GM23338 (cell line): ENCODE results near the gene LLGL1. TPM values are rescaled to one million over a fixed set of nuclear protein-coding genes. Genes with fewer than 3 reads are reported as not detected.
A peak's percentile ranks its signal among the peaks of the same experiment; 100 is the strongest.

Experiments
- ATAC-seq: fragments of 200-7000 bp; cut with Tn5 transposase; 3 replicates; pipeline ENCODE4 v1.9.1; 2020
- DNase-seq: peaks from one replicate; pipeline ENCODE4 v3.0.0-alpha.2; 2015; ENCODE audit warnings: low spot score
- H2AFZ ChIP-seq: fragments of 200-600 bp; sonication (generic); 2 replicates; pipeline ENCODE4 v1.8.0; 2016; ENCODE audit warnings: antibody characterized with exemption, mild to moderate bottlenecking, moderate library complexity
- H3F3A ChIP-seq: fragments of 200-600 bp; sonication (generic); replicated peaks from 2 replicates; pipeline ENCODE4 v1.8.0; 2017; ENCODE audit warnings: antibody characterized with exemption, mixed run types, low read depth
- H3K27ac ChIP-seq: fragments of 200-600 bp; sonication (generic); 2 replicates; pipeline ENCODE4 v1.6.1; 2016; ENCODE audit warnings: low read depth
- H3K27me3 ChIP-seq: fragments of 200-600 bp; sonication (generic); 2 replicates; pipeline ENCODE4 v1.8.0; 2016; ENCODE audit warnings: mild to moderate bottlenecking, mixed run types, moderate library complexity; ENCODE audit not compliant: insufficient read depth
- H3K36me3 ChIP-seq: fragments of 200-600 bp; sonication (generic); 2 replicates; pipeline ENCODE4 v1.8.0; 2016; ENCODE audit warnings: mild to moderate bottlenecking; ENCODE audit not compliant: insufficient read depth
- H3K4me1 ChIP-seq: fragments of 200-600 bp; sonication (generic); 2 replicates; pipeline ENCODE4 v1.8.0; 2016; ENCODE audit warnings: mild to moderate bottlenecking, moderate library complexity; ENCODE audit not compliant: insufficient read depth
- H3K4me2 ChIP-seq: fragments of 200-600 bp; sonication (generic); 2 replicates; pipeline ENCODE4 v1.7.1; 2017; ENCODE audit warnings: mixed run types
- H3K4me3 ChIP-seq: fragments of 200-600 bp; sonication (generic); 2 replicates; pipeline ENCODE4 v1.6.1; 2016; ENCODE audit warnings: mixed run types
- H3K79me2 ChIP-seq: fragments of 200-600 bp; sonication (generic); replicated peaks from 2 replicates; pipeline ENCODE4 v1.8.0; 2017; ENCODE audit warnings: mild to moderate bottlenecking; ENCODE audit not compliant: insufficient read depth
- H3K9me2 ChIP-seq: fragments of 200-600 bp; sonication (generic); 2 replicates; pipeline ENCODE4 v1.8.0; 2017; ENCODE audit not compliant: insufficient read depth
- H4K20me1 ChIP-seq: fragments of 200-600 bp; sonication (generic); replicated peaks from 2 replicates; pipeline ENCODE4 v1.8.0; 2017; ENCODE audit warnings: mild to moderate bottlenecking; ENCODE audit not compliant: insufficient read depth
- H3K27ac Mint-ChIP-seq: 2 replicates; pipeline ENCODE4 v1.8.0; 2020; ENCODE audit warnings: inconsistent platforms, mild to moderate bottlenecking, moderate library complexity, mixed read lengths
- H3K27me3 Mint-ChIP-seq: 3 replicates; pipeline ENCODE4 v1.8.0; 2022; ENCODE audit warnings: low read depth, mild to moderate bottlenecking, moderate library complexity, mixed read lengths, inconsistent platforms; ENCODE audit not compliant: insufficient read depth, poor library complexity
- H3K36me3 Mint-ChIP-seq: 3 replicates; pipeline ENCODE4 v1.8.0; 2021; ENCODE audit warnings: low read depth, mild to moderate bottlenecking, inconsistent platforms, moderate library complexity, mixed read lengths
- H3K4me1 Mint-ChIP-seq: 3 replicates; pipeline ENCODE4 v1.8.0; 2020; ENCODE audit warnings: mild to moderate bottlenecking, inconsistent platforms, mixed read lengths
- H3K4me3 Mint-ChIP-seq: 3 replicates; pipeline ENCODE4 v1.8.0; 2021; ENCODE audit warnings: moderate library complexity, mild to moderate bottlenecking, inconsistent platforms, mixed read lengths
- H3K9me3 Mint-ChIP-seq: 3 replicates; pipeline ENCODE4 v1.8.0; 2020; ENCODE audit warnings: moderate library complexity, mild to moderate bottlenecking, inconsistent platforms, mixed read lengths
- CREB1 ChIP-seq: fragments of 250-450 bp; sonication (Bioruptor Pico); IDR thresholded peaks from 2 replicates; pipeline ENCODE4 v1.5.0; 2020; ENCODE audit warnings: low read depth, mild to moderate bottlenecking, moderate library complexity
- ETS1 ChIP-seq: IDR thresholded peaks from 2 replicates; pipeline ENCODE4 v1.6.1; 2016; ENCODE audit warnings: antibody characterized with exemption
- EZH2 ChIP-seq: fragments of 200-600 bp; sonication (generic); IDR thresholded peaks from one replicate; pipeline ENCODE4 v1.8.0; 2017; ENCODE audit warnings: antibody characterized with exemption, mild to moderate bottlenecking, low read depth; ENCODE audit not compliant: unreplicated experiment
- EZH2phosphoT487 ChIP-seq: fragments of 200-600 bp; sonication (generic); IDR thresholded peaks from one replicate; pipeline ENCODE4 v1.8.1; 2018; ENCODE audit warnings: antibody characterized with exemption; ENCODE audit not compliant: unreplicated experiment
- NANOG ChIP-seq: IDR thresholded peaks from 2 replicates; pipeline ENCODE4 v1.6.1; 2016; ENCODE audit warnings: antibody characterized with exemption, borderline replicate concordance
- POLR2AphosphoS5 ChIP-seq: IDR thresholded peaks from 2 replicates; pipeline ENCODE4 v1.6.1; 2016; ENCODE audit warnings: antibody characterized with exemption, low read depth
- REST ChIP-seq: IDR thresholded peaks from one replicate; pipeline ENCODE4 v1.6.1; 2018; ENCODE audit warnings: antibody characterized with exemption; ENCODE audit not compliant: unreplicated experiment
- STAT1 ChIP-seq: IDR thresholded peaks from one replicate; pipeline ENCODE4 v1.6.1; 2016; ENCODE audit warnings: antibody characterized with exemption; ENCODE audit not compliant: unreplicated experiment
- ZNF114 ChIP-seq: fragments of 250-450 bp; sonication (Bioruptor Pico); IDR thresholded peaks from 2 replicates; pipeline ENCODE4 v1.5.0; 2020; ENCODE audit warnings: mild to moderate bottlenecking, moderate library complexity
- ZNF462 ChIP-seq: fragments of 250-450 bp; sonication (Bioruptor Pico); IDR thresholded peaks from 2 replicates; pipeline ENCODE4 v1.5.0; 2020; ENCODE audit warnings: mild to moderate bottlenecking, moderate library complexity
- polyA plus RNA-seq: library from polyadenylated mRNA; unstranded; fragments of >200 nt; fragmentation: Nextera tagmentation; extraction: Ambion mirVana; gene quantifications from 2 replicates; pipeline ENCODE4 v1.2.1, GENCODE V29; 2016
- total RNA-seq: library from RNA; depleted of rRNA; stranded (reverse); fragments of >200 nt; shearing (Covaris generic); gene quantifications from 2 replicates; pipeline ENCODE4 v1.2.3, GENCODE V29; 2014

Gene LLGL1
- total and polyA plus RNA-seq, 2 experiments from 2014 or later, result 5.9 to 129 TPM

GRCh38 chr17:18190628-18191235 lies 34.7 kb upstream of the LLGL1 start:
- Histone ChIP-seq H2AFZ (no peak overlapping the region), H3K27ac (peak overlapping the region; percentile 79), H3K4me2 (no peak overlapping the region), H3K9me2 (no peaks in the 10 kb centered on the region), H3K27me3 (no peaks in the 10 kb centered on the region), H3K4me3 (no peak overlapping the region), H3K4me1 (peaks cover 25% of the 10 kb centered on the region), H3F3A (peaks cover 13% of the 10 kb centered on the region; the same call in 1 of the 2 replicates), H3K36me3 (peaks cover 14% of the 10 kb centered on the region), H3K79me2 (peaks cover 100% of the 10 kb centered on the region), H4K20me1 (peaks cover 78% of the 10 kb centered on the region)
- peaks cover 4% of the 10 kb centered on the region for H3K27me3 Mint-ChIP-seq
- H3K36me3 Mint-ChIP-seq, result peaks cover 48% of the 10 kb centered on the region
- DNase-seq (no peak), ATAC-seq (no peak)
- H3K4me3 Mint-ChIP-seq, result no peak overlapping the region
- no peaks in the 10 kb centered on the region for H3K9me3 Mint-ChIP-seq
- H3K27ac Mint-ChIP-seq, result peak overlapping the region; percentile 41; the same call in 1 of the 2 replicates
- peaks cover 31% of the 10 kb centered on the region for H3K4me1 Mint-ChIP-seq
- TF ChIP-seq STAT1 (no peak), ZNF114 (CRISPR knock-in tag) (no peak), NANOG (no peak), POLR2AphosphoS5 (no peak), EZH2phosphoT487 (no peak), CREB1 (CRISPR knock-in tag) (no peak), REST (no peak)

- Histone ChIP-seq H3K4me3 (no peak overlapping the region), H3K4me1 (peaks cover 19% of the 10 kb centered on the region), H3K4me2 (no peak overlapping the region), H3K79me2 (peaks cover 100% of the 10 kb centered on the region), H2AFZ (no peak overlapping the region), H3K36me3 (peaks cover 12% of the 10 kb centered on the region), H3K9me2 (no peaks in the 10 kb centered on the region), H3K27me3 (no peaks in the 10 kb centered on the region), H4K20me1 (peaks cover 78% of the 10 kb centered on the region), H3K27ac (peak overlapping the region; percentile 79; the same call in 1 of the 2 replicates), H3F3A (0 out of 2 replicates have a peak, but pooled peaks cover 13% of the 10 kb centered on the region)
- Mint-ChIP-seq H3K9me3 (no peaks in the 10 kb centered on the region), H3K4me3 (no peak overlapping the region), H3K27ac (no peak overlapping the region), H3K4me1 (peaks cover 26% of the 10 kb centered on the region), H3K27me3 (peaks cover 4% of the 10 kb centered on the region), H3K36me3 (peaks cover 51% of the 10 kb centered on the region)
- DNase-seq (no peak), ATAC-seq (no peak)
- TF ChIP-seq EZH2 (no peak), STAT1 (no peak), NANOG (no peak), CREB1 (CRISPR knock-in tag) (no peak), ETS1 (no peak), ZNF462 (CRISPR knock-in tag) (no peak), EZH2phosphoT487 (no peak)
These were observed 34.2 kb upstream of the LLGL1 start for GRCh38 chr17:18191236-18191667.
